NCI-H1092 (cell line): Measurements from ENCODE around the gene BRD3OS.

Experiments
- DNase-seq: peaks from one replicate; lab custom pipeline; 2025; lab: John Stamatoyannopoulos, UW

The BRD3OS gene

DNA sequence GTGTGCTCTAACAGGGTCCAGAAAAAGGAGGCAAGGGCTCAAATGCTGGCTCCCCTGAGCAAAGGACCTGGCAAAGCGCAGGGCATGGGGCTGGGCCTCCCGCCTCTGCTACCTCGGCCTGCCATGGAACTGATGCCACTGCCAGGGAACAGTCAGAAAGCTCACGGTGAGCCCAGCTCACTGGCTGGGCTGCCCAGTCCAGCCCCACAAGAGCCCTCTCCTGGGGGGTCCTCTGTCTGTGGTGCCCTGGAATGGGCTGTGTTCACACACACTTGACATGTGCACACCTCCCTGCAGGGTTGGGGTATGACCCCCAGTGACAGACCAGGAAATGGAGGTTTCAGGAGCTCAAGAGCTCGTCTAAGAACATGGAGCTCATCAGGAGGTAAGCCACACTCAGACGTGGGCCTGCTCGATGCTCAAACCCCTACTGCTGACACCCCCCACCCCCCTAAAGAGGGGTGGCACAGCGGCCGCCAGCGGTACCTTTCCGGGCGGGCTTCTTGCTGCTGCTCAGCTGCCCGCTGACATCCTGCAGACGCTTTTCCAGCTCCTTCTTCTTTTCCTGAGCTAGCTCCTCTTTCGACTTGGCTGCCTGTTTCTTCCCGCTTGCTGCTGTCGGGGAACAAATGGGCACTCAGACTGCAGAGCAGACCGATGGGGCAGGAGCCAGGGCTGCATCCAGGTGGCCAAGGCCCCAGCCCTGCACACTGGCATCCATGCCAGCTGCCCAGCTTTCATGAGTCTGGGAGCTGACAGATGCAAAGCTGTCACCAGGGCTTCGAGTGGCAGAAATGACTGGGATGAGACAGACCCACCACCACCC lies 9.1 kb downstream of the BRD3OS start:
- DNase-seq: no peak

- no peak for DNase-seq
Measured at GRCh38 chr9:134035041-134036039, 10.1 kb downstream of the BRD3OS start.

DNA sequence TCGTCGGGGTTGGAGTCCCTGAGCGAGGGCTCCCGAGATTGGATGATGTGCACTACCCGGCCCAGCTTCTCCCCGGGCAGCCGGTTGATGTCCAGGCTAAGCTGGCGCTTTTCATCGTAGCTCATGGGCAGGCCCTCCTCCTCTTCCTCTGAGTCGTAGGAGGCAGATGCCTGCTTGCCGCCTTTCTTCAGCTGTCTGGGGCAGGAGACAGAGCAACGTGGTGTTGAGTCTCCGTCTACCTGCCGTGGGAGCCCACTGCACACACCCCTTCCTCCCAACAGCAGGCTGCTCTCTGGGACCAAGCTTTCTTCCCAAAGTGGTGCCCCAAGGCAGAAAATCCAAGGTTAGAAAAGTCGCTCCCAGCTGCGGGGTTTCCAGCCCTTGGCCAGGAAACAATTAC lies 10.8 kb downstream of the BRD3OS start:
- DNase-seq: no peak

DNA sequence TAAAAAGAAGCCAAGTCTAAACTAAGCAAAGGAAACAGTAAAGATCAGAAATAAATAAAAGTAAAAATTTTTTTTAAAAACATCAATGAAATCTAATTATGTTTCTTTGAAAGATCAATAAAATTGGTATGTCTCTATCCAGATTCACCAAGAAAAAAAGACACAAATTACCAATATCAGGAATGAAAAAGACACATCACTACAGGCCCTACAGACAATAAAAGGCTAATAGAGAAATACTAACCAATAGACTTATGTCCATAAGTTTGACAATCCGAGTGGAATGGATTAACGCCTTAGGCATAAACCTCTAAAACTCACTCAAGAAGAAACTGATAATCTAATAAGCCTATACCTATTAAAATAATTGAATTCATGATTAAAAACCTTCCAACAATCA lies 12.4 kb downstream of the BRD3OS start:
- no peak for DNase-seq

GRCh38 chr9:134039386-134040175 lies 14.3 kb downstream of the BRD3OS start:
- no peak for DNase-seq

DNA sequence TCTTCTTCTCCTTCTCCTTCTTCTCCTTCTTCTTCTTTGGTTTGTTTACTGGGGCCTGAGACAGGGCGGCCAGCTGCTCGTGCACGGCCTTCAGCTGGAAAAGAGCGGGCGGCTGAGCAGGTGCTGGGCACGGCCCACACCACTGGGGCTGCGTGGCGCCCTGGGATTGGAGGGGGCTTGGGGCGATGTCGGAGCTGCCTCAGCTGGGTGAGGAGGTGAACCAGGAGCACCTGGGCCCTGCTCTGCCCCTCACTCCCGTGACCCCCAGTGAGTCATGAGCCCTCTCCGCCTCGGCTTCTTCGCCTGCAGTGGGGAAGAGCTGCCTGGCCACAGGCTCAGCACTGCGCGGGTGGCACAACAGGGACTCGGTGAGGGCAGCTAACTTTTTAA lies 14.9 kb downstream of the BRD3OS start:
- no peak for DNase-seq

- DNase-seq: no peak
Measured at GRCh38 chr9:134040781-134041648, 15.7 kb downstream of the BRD3OS start.

DNA sequence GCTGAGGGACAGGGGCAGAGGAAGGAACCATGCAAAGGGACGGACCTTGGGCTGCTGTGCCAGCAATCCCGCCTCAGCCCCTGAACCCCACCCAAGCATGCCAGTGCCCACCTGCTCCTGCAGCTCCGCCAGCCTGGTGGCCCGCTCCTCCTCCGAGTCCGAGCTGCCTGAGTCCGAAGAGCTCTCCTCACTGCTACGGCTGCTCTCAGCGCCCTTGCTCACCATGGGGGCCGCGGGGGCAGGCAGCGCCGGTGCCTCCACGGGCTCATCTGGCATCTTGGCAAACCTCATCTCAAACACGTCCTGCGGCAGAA lies 16.3 kb downstream of the BRD3OS start:
- no peak for DNase-seq

- DNase-seq: no peak
Measured at GRCh38 chr9:134043531-134043988, 18.3 kb downstream of the BRD3OS start.

DNA sequence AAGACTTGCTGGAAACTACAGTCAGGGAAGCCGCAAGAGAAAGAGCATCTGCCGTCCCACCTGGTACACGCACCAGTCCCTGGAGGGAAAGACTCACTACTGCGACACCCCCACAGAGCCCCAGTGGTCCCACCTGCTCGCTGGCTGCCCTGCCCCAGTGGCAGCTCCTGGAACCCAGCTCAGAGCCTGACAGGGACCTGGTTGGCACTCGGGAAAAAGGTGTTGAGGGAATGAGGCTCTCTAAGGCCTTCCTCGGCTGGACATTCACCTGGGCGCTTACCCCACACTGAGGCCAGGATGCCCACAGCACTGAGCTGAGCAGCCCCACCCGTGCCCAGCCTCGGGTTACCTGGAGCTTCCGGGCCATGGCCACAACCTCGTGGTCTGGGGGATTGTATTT lies 19.7 kb downstream of the BRD3OS start:
- no peak for DNase-seq

DNA sequence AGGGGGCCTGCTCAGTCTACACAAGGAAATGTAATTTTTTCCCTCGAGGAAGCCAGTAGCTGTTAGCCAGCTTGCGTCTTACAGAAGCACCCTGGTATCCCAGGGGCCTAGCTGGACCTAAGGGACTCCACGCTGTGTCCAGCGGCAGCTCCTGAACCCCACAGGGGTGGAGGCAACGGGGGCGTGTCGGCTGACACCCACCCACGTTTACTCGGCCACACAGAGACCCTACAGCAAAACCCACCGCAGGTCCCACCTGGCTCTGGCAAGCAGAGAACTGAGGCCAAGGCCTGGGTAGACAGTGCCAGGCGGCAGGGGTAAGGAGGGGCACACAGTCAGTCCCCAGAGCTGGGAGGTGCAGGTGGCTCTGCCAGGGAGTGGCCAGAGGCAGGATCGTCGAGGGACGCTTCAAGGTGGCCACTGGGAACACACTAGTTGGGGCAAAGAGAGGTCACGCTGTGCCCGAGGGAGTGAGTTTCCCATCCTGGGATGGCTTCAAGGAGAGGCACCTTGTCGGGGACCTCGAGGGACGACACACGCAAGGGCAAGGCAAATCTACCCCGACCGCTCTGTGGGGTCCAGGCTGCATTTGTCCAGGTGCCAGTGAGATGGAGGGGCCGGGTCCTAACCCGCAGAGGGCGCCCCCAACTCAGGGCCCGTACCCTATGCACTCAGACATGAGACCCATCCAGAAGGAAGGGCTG lies 20.7 kb downstream of the BRD3OS start:
- DNase-seq: no peak

DNA sequence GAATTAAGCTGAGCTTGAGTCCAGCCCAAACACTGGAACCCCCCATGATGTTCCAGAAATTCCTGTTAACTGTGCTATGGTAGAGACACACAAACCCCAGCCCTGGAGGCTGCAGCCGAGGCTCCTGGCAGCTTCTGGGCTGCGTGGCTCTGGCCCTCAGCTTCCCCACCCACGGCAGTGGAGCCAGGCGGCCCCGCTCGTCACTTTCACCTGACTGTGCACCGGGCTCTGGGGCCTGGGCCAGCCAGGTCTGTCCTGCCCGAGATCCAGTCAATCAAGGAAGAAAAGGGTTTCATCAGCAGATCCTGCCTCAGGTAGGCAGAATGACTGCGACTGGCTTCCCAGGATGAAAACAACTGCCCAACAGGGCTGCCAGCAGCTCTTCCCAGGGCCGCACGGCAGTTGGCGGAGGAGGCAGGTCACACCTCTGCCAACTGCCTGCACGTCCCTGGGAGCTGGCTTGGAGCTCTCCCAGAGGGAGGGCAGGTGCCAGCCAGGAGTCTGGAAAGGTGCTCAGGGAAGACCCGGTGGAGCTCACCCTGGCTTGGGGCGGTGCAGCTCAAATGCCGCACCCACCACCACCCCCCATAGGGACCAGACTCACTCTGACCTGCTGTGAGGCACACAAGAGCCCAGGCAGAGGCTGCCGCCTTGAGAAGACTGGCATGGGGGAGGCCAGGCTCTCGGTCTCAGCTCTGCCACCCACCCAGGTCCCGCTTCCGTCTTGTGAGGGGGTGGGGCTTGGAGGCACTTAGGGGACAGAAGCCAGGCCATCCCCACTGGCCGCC lies 21.8 kb downstream of the BRD3OS start:
- DNase-seq: no peak

GRCh38 chr9:134047868-134048581 lies 22.7 kb downstream of the BRD3OS start:
- DNase-seq: no peak

GRCh38 chr9:134048582-134048968 lies 23.3 kb downstream of the BRD3OS start:
- DNase-seq: no peak

GRCh38 chr9:134049236-134049635 lies 24.0 kb downstream of the BRD3OS start:
- no peak for DNase-seq

GRCh38 chr9:134049772-134050588 lies 24.7 kb downstream of the BRD3OS start:
- no peak for DNase-seq

- DNase-seq: no peak
Measured at GRCh38 chr9:134050726-134051125, 25.4 kb downstream of the BRD3OS start.

DNA sequence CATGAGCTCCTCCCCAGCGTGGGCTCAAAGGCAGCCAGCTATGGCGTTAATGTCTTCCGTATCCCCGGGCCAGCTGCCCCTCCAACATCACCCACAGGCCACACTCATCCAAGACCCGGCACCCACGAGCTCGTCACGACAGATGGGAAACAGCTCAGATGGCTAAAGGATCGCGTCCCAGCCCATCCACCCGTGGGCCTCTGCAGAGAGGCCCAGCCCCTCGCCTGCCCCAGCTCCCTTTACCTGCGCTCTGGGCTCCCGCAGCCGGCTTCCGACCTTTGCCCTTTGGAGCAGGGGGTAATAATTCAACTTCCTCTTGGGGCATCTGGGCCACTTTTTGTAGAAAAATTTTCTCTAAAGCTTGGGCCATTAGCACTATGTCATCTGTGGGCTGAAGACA lies 26.0 kb downstream of the BRD3OS start:
- no peak for DNase-seq
